ENCODE data around the gene PPIH. TPM values are rescaled to one million over a fixed set of nuclear protein-coding genes. Genes with fewer than 3 reads are reported as not detected.

Gene PPIH
- total and polyA plus RNA-seq, 10 of the 15 experiments (the other 5 are each of a cell fraction or from before 2014, with no cell fraction given) = 75.1 to 172 (median 122) TPM

GRCh38 chr1:42674682-42675081, 16.5 kb downstream of the PPIH start:
- no peak overlapping the region for H2AFZ ChIP-seq (ENCODE audit: control insufficient read depth, low read depth, low read length)
- no peaks in the 10 kb centered on the region for H4K20me1 ChIP-seq (ENCODE audit: control insufficient read depth, insufficient read depth)
- no peaks in the 10 kb centered on the region for H3K79me2 ChIP-seq (ENCODE audit: control insufficient read depth, insufficient read depth, low read length)
- H3K9ac ChIP-seq (ENCODE audit: control insufficient read depth, insufficient read depth, low read length) = no peak overlapping the region
- RAD21 ChIA-PET (ENCODE audit: unreplicated experiment) = interaction anchor here (1.3 kb wide), 1 partner anchor 17 kb away, joined by 3 read pairs; no protein-coding TSS in a partner anchor
- no TSS peak for BruUV-seq (replicated peaks)
- DNase-seq (ENCODE audit: low read depth, low spot score) (no peak), FAIRE-seq (no peak), ATAC-seq (no peak)
- TF ChIP-seq TAF1 (IDR thresholded peaks at IDR 0.05; ENCODE audit: borderline replicate concordance, low read depth, low read length) (no peak), SPI1 (IDR thresholded peaks at IDR 0.05; ENCODE audit: borderline replicate concordance, insufficient read depth, low read depth, low read length) (no peak), POU2F2 (IDR thresholded peaks at IDR 0.05; ENCODE audit: borderline replicate concordance, low read depth, low read length) (no peak)
- peaks cover 2% of the 10 kb centered on the region; the same call in 1 of the 2 replicates for H3K4me1 ChIP-seq (ENCODE audit: control insufficient read depth, insufficient read depth, low read length)
- no peak overlapping the region for H3K27ac ChIP-seq (ENCODE audit: control insufficient read depth, insufficient read depth)
- CTCF ChIA-PET = no interaction called here
- POLR2A ChIA-PET = no interaction called here
- H3K27me3 ChIP-seq (replicated peaks in 1 of 2; ENCODE audit: control insufficient read depth in 2 of 2, insufficient read depth in 2 of 2, low read length in 1 of 2) = no peaks in the 10 kb centered on the region
- no peak overlapping the region for H3K4me3 ChIP-seq
- SMC1A ChIA-PET (ENCODE audit: uncharacterized antibody, unreplicated experiment) = no interaction called here
- in situ Hi-C loops (cut with MboI) (no loop called here), intact Hi-C loops (cut with micrococcal nuclease; ENCODE audit: unreplicated experiment) (no loop called here)
- 100% methylated on average over 1 of the region's 1 CpG for WGBS (ENCODE audit: insufficient coverage, insufficient replicate concordance, low lambda C conversion rate, missing lambda C conversion rate)
- H3K9me3 ChIP-seq (replicated peaks; ENCODE audit: control insufficient read depth, insufficient read depth, low read length) = no peaks in the 10 kb centered on the region
- no peak overlapping the region for H3K4me2 ChIP-seq (ENCODE audit: control insufficient read depth, insufficient read depth)
- peaks cover 3 to 11% of the 10 kb centered on the region in 2 experiments for H3K36me3 ChIP-seq (ENCODE audit: control insufficient read depth in 2 of 2, insufficient read depth in 2 of 2, low read length in 1 of 2)

GRCh38 chr1:42675467-42675866, 17.2 kb downstream of the PPIH start:
- H3K9me3 ChIP-seq (replicated peaks; ENCODE audit: control insufficient read depth, insufficient read depth, low read length) = no peaks in the 10 kb centered on the region
- in situ Hi-C loops (cut with MboI) = no loop called here
- peaks cover 3 to 11% of the 10 kb centered on the region in 2 experiments for H3K36me3 ChIP-seq (ENCODE audit: control insufficient read depth in 2 of 2, insufficient read depth in 2 of 2, low read length in 1 of 2)
- H3K4me3 ChIP-seq = no peak overlapping the region
- intact Hi-C loops (cut with micrococcal nuclease; ENCODE audit: unreplicated experiment) = no loop called here
- FAIRE-seq (no peak), DNase-seq (ENCODE audit: low read depth, low spot score) (no peak), ATAC-seq (no peak)
- H3K4me2 ChIP-seq (ENCODE audit: control insufficient read depth, insufficient read depth) = no peak overlapping the region
- no peak overlapping the region for H3K27ac ChIP-seq (ENCODE audit: control insufficient read depth, insufficient read depth)
- CTCF ChIA-PET = no interaction called here
- H4K20me1 ChIP-seq (ENCODE audit: control insufficient read depth, insufficient read depth) = no peaks in the 10 kb centered on the region
- POLR2A ChIA-PET = interaction anchor here (0.6 kb wide), 1 partner anchor 91 kb away, joined by 5 read pairs; no protein-coding TSS in a partner anchor
- BruUV-seq (replicated peaks) = no TSS peak
- no peak overlapping the region for H2AFZ ChIP-seq (ENCODE audit: control insufficient read depth, low read depth, low read length)
- H3K27me3 ChIP-seq (replicated peaks in 1 of 2; ENCODE audit: control insufficient read depth in 2 of 2, insufficient read depth in 2 of 2, low read length in 1 of 2) = no peaks in the 10 kb centered on the region
- WGBS (ENCODE audit: insufficient coverage, insufficient replicate concordance, low lambda C conversion rate, missing lambda C conversion rate) = 98% methylated on average over 3 of the region's 3 CpGs
- RAD21 ChIA-PET (ENCODE audit: unreplicated experiment) = interaction anchor here (1.3 kb wide), 1 partner anchor 18 kb away, joined by 3 read pairs; no protein-coding TSS in a partner anchor
- peaks cover 2% of the 10 kb centered on the region; the same call in 1 of the 2 replicates for H3K79me2 ChIP-seq (ENCODE audit: control insufficient read depth, insufficient read depth, low read length)
- peaks cover 4% of the 10 kb centered on the region; the same call in 1 of the 2 replicates for H3K4me1 ChIP-seq (ENCODE audit: control insufficient read depth, insufficient read depth, low read length)
- H3K9ac ChIP-seq (ENCODE audit: control insufficient read depth, insufficient read depth, low read length) = no peak overlapping the region
- SMC1A ChIA-PET (ENCODE audit: uncharacterized antibody, unreplicated experiment) = no interaction called here
- no peak for TF ChIP-seq ETV6 (conservative IDR thresholded peaks at IDR 0.05 in 1 of 2, IDR thresholded peaks at IDR 0.05 in 1 of 2; ENCODE audit: borderline replicate concordance in 1 of 2, low read depth in 1 of 2)
- no peak for TF ChIP-seq TCF12 (IDR thresholded peaks at IDR 0.05; ENCODE audit: low read depth, low read length)
- no peak for TF ChIP-seq SIN3A (IDR thresholded peaks at IDR 0.05; ENCODE audit: low read depth, low read length)
- no peak for TF ChIP-seq BCLAF1 (IDR thresholded peaks at IDR 0.05)
- TF ChIP-seq IKZF2 (IDR thresholded peaks at IDR 0.05) = no peak
- no peak for TF ChIP-seq CREM (IDR thresholded peaks at IDR 0.05; ENCODE audit: low read depth)
- no peak for TF ChIP-seq BMI1 (IDR thresholded peaks at IDR 0.05; ENCODE audit: borderline replicate concordance)
- TF ChIP-seq RCOR1 (conservative IDR thresholded peaks at IDR 0.05; ENCODE audit: low read depth, low read length) = no peak
- no peak for TF ChIP-seq RFX5 (IDR thresholded peaks at IDR 0.05; ENCODE audit: low read depth, low read length)
- no peak for TF ChIP-seq ELK1 (IDR thresholded peaks at IDR 0.05; ENCODE audit: low read depth, low read length)
- no peak for TF ChIP-seq SMAD1 (IDR thresholded peaks at IDR 0.05; ENCODE audit: low read depth, partially characterized antibody)
